ENCODE data around the gene OSCAR. TPM values are rescaled to one million over a fixed set of nuclear protein-coding genes. Genes with fewer than 3 reads are reported as not detected.

Gene OSCAR
- total RNA-seq, 2 experiments from 2014 or later = 0.68 to 0.76 TPM

DNA sequence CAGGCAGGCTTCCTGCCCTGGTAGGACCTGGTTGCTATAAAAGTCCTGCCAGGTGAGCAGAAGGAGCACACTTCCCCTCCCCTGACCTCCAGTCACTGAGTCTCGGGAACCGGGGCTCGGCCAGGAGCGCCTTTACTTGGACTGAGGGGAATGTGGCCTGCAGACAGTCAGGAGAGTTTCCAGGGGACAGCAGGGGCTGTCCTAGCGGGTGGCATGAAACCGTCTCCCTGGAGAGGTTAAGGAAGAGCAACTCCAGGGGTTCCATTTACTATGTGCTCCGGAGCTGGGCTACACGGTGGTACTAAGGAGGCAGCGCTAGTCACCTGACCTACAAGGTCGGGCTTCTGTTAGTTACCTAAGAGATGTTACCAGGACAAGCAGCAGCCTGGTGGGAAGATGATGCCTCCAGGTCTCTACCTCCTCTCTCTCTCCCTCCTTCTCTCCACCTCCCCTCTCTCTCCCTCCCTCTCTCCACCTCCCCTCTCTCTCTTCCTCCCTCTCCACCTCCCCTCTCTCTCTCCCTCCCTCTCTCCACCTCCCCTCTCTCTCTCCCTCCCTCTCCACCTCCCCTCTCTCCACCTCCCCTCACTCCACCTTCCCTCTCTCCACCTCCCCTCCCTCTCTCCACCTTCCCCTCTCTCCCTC is 32.8 kb upstream of the OSCAR start:
- ATAC-seq (no peak), DNase-seq (no peak)
- Mint-ChIP-seq H3K27ac (no peak overlapping the region), H3K9me3 (no peaks in the 10 kb centered on the region), H3K27me3 (no peaks in the 10 kb centered on the region), H3K4me3 (no peak overlapping the region), H3K36me3 (ENCODE audit: low read depth) (peaks cover 9% of the 10 kb centered on the region), H3K4me1 (ENCODE audit: low read depth) (peaks cover 17% of the 10 kb centered on the region)
- intact Hi-C loops (cut with micrococcal nuclease) = no loop called here
- TF ChIP-seq, protein P1, sequence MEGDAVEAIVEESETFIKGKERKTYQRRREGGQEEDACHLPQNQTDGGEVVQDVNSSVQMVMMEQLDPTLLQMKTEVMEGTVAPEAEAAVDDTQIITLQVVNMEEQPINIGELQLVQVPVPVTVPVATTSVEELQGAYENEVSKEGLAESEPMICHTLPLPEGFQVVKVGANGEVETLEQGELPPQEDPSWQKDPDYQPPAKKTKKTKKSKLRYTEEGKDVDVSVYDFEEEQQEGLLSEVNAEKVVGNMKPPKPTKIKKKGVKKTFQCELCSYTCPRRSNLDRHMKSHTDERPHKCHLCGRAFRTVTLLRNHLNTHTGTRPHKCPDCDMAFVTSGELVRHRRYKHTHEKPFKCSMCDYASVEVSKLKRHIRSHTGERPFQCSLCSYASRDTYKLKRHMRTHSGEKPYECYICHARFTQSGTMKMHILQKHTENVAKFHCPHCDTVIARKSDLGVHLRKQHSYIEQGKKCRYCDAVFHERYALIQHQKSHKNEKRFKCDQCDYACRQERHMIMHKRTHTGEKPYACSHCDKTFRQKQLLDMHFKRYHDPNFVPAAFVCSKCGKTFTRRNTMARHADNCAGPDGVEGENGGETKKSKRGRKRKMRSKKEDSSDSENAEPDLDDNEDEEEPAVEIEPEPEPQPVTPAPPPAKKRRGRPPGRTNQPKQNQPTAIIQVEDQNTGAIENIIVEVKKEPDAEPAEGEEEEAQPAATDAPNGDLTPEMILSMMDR (IDR thresholded peaks at IDR 0.05) = no peak
- ChIA-PET CTCF (no interaction called here), POLR2A (interaction anchor here (0.5 to 1.7 kb wide), 3 partner anchors 14 to 25 kb away, joined by 3 to 7 read pairs (median 3); partner anchors contain the start of genes PRPF31 and TFPT)

DNA sequence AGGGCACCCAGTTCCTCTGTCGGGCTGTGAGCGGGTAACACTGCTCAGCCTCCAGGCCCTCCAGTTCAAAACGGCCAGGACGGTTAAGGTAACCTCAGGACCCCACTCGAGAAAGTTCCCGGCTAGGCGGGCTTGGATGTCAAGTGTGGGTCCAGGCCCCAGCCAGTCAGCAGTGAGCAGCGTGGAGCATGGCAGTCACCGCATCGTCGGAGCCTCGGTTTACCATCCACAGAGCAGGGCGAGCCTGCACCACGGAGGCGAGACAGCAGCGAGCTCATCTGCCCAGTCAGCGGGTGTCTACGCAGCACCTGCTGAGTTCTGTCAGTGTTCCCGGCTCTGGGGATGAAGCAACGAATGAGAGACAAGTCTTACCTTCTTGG is 29.0 kb upstream of the OSCAR start:
- ATAC-seq = no peak
- peaks cover 5% of the 10 kb centered on the region for H3K4me1 Mint-ChIP-seq (ENCODE audit: low read depth)
- DNase-seq = no peak
- H3K9me3 Mint-ChIP-seq = no peaks in the 10 kb centered on the region
- intact Hi-C loops (cut with micrococcal nuclease) = no loop called here
- TF ChIP-seq, protein P1 (IDR thresholded peaks at IDR 0.05) = no peak
- H3K4me3 Mint-ChIP-seq = no peak overlapping the region
- ChIA-PET POLR2A (interaction anchor here (1.1 to 1.3 kb wide), 2 partner anchors 13 to 14 kb away, joined by 3 to 4 read pairs; partner anchors contain the start of genes PRPF31 and TFPT), CTCF (no interaction called here)
- no peaks in the 10 kb centered on the region for H3K27me3 Mint-ChIP-seq
- peaks cover 22% of the 10 kb centered on the region for H3K36me3 Mint-ChIP-seq (ENCODE audit: low read depth)
- H3K27ac Mint-ChIP-seq = no peak overlapping the region

DNA sequence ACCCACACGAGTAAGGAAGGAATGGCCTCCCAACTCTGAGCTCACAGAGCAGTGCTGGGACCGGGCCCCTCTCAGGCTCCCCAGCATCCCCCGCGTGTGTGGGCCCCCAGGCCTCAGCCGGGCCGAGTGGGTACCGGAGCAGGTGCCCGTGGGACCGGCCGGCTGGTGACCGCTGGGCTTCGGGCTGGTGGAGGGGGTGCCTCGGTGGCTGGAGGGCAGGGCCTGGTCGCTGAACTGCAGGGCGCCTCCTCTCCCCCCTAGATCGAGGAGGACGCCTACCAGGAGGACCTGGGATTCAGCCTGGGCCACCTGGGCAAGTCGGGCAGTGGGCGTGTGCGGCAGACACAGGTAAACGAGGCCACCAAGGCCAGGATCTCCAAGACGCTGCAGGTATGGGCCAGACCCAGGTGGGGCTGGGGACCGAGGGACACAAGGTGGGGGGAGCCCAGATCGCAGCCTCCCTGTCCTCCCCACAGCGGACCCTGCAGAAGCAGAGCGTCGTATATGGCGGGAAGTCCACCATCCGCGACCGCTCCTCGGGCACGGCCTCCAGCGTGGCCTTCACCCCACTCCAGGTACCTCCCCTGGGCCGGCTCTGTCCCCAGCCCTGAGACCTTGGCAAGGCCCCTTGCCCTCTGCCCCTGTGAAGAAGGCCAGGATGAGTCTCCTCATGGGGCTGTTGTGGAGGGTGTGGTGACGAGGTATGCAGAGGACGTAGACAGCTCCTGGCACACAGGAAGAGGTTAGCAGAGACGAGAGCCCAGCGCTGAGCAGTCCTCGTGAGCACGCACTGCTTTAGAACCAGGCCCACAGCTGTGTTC is 28.4 kb upstream of the OSCAR start:
- H3K9me3 Mint-ChIP-seq = no peaks in the 10 kb centered on the region
- H3K27ac Mint-ChIP-seq = no peak overlapping the region
- no peak for ATAC-seq
- TF ChIP-seq, protein P1 (IDR thresholded peaks at IDR 0.05) = no peak
- intact Hi-C loops (cut with micrococcal nuclease) = no loop called here
- H3K36me3 Mint-ChIP-seq (ENCODE audit: low read depth) = peaks cover 25% of the 10 kb centered on the region
- no peaks in the 10 kb centered on the region for H3K27me3 Mint-ChIP-seq
- DNase-seq = no peak
- H3K4me3 Mint-ChIP-seq = no peak overlapping the region
- CTCF ChIA-PET = no interaction called here
- H3K4me1 Mint-ChIP-seq (ENCODE audit: low read depth) = no peaks in the 10 kb centered on the region
- POLR2A ChIA-PET = interaction anchor here (1.1 to 1.3 kb wide), 2 partner anchors 12 to 13 kb away, joined by 3 to 4 read pairs; partner anchors contain the start of genes PRPF31 and TFPT

DNA sequence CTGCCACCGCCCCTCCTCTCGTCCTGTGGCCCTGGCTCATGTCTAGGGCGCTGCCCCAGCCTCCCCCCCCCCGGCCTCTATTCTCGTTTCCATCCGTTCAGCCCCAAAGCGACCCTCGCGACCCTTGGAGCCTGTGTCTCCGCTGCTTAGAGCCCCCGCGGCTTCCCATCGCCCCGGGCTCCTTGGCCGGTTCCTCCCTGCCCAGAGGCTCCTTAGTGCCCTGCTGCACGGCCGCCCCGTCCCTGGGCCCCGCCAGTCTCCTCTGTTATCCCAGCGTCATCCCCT is 27.8 kb upstream of the OSCAR start:
- POLR2A ChIA-PET = no interaction called here
- no peak overlapping the region for H3K4me3 Mint-ChIP-seq
- no peaks in the 10 kb centered on the region for H3K4me1 Mint-ChIP-seq (ENCODE audit: low read depth)
- H3K9me3 Mint-ChIP-seq = no peaks in the 10 kb centered on the region
- no peak for DNase-seq
- H3K36me3 Mint-ChIP-seq (ENCODE audit: low read depth) = peaks cover 27% of the 10 kb centered on the region
- H3K27ac Mint-ChIP-seq = no peak overlapping the region
- no peak for ATAC-seq
- H3K27me3 Mint-ChIP-seq = no peaks in the 10 kb centered on the region
- intact Hi-C loops (cut with micrococcal nuclease) = no loop called here
- CTCF ChIA-PET = no interaction called here
- TF ChIP-seq, protein P1 (IDR thresholded peaks at IDR 0.05) = no peak

Data from activated CD8-positive, alpha-beta T cell treated with anti-CD3 and anti-CD28 coated beads for 36 hours (primary cell).